NCI-H2171 treated with DMSO at 0.1 percent for 48 hours (cell line): Measurements from ENCODE around the gene DNAH9.

Experiments used
- DNase-seq: peaks from one replicate; lab custom pipeline; 2025; lab: John Stamatoyannopoulos, UW

Gene DNAH9

DNA sequence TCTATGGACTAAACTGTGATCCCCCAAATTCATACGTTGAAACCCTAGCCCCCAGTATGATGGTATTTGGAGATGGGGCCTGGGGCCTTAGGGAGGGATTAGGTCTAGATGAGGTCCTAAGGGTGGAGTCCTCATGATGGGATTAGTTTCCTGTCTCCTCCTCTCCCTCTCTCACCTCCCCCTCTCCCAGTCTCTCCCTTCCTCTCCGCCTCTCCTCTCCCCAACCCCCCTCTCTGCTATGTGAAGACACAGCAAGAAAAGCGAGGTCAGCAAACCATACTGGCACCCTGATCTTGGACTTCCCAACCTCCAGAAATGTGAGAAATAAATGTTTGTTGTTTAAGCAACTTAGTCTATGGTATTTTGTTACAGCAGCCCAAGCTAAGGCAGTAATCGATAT lies 383.6 kb downstream of the DNAH9 start:
- DNase-seq = no peak

DNA sequence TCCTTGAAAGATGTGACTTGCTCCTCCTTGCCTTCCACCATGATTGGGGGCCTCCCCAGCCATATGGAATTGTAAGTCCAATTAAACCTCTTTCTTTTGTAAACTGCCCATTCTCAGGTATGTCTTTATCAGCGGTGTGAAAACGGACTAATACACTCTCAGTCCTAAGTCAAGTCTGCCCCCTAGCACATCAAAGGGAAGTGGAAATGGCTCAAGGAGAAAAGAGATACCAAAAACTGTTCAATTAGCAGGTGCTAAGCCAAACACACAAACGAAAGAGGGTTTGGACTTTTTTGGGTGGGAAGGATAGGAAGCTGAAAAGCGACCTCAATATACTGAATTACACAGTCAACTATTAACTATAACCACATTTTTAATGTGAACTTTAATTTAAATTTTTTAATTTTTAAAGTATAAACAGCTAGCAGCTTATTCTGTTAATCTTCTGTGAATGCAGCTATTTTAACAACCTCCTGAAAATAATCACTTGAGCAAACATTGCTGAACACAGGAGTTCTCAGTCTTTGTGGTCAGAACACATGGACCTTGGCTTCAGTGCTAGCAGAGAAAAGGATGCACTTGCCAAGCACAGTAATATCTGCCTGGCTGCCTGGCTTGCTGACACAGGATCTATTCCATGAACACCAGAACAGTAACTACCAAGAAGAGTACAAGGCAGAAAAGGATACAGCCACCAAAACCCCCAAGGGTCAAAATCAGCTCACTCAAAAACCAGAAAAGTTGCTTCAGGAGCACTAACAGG lies 388.1 kb downstream of the DNAH9 start:
- DNase-seq = no peak

DNA sequence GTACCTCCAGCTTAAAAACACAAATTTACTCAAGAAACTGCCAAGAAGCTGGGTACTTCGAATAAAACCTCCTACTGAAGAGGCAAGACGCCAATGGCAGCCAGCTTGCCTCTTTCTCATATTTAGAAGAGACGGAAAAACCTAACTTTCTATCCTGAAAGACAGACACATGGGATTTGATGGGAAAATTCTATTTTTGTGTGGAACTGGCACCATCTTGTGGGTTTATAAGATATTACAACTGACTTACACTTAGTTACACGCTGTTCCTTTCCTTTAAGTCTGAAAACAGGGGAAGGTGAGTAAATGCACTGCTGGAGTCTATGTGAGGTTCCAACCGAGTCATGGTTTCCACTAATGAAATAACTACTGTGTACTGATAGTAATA lies 388.7 kb downstream of the DNAH9 start:
- peak; percentile 46 for DNase-seq

DNA sequence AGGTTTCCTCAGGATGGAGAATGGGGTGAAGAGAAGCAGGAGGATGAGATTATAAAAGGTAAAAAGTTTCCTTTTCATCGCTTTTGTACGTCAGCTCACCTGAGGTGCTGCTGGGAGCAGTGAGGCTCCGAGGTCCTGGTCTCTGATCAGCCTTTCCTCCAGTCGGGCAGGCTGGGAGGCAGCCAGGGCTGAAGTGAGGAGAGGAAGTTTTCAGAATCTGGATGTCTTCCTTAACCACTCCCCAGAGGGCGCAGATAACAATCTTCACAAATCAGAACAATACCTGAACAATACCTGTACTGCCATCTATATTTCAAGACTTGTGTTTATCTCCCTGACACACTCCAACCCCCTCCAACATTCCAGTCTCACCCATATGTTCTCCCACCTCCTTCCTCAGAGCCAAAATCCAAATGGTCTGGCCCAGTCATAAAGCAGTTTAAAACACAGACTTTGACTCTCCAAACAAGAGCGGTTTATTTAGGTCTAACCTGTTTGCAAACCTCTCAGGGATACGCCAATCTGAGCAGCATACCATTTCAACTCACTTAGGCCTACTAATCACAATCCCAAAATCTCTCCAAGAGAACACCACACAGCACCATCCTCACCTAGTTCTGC lies 392.2 kb downstream of the DNAH9 start:
- no peak for DNase-seq

DNA sequence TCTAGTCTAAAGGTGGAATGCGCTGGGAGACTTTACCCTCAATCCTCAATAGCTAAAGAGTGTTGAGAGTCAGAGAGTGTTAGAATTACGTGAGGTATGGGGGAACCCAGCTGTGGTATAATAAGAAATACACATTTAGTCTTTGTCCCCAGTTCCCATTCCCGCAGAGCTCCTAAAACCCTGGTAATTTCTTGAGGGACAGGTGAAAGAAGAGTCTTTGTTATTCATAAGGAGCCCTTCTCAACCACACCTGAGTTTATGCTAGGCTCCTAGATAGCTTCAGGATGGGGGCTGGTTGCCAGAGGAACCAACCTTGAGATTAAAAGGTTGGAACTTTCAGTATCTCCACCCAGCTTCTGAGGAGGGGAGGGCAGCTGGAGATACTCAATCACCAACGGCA lies 393.2 kb downstream of the DNAH9 start:
- no peak for DNase-seq

DNA sequence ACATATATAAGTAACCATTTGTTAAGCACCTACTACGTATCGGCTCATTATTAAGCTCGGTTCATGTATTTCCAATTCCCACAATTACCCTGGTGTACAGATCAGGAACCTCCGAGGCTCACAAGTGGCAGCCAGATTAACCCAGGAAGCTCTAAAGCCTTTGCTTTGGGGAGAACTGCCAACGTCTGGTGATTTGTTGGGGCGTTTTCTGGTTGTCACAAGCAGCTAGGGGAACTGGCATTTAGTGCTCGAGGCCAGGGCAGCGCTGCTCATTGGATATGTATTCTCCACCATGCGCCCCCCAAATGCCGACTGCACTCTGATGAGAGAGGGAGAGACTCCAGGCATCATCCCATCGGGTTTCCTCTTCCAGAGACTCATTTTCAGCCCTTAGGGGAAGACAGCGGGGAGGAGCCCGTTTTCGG lies 398.5 kb downstream of the DNAH9 start:
- peak; percentile 54 for DNase-seq

DNA sequence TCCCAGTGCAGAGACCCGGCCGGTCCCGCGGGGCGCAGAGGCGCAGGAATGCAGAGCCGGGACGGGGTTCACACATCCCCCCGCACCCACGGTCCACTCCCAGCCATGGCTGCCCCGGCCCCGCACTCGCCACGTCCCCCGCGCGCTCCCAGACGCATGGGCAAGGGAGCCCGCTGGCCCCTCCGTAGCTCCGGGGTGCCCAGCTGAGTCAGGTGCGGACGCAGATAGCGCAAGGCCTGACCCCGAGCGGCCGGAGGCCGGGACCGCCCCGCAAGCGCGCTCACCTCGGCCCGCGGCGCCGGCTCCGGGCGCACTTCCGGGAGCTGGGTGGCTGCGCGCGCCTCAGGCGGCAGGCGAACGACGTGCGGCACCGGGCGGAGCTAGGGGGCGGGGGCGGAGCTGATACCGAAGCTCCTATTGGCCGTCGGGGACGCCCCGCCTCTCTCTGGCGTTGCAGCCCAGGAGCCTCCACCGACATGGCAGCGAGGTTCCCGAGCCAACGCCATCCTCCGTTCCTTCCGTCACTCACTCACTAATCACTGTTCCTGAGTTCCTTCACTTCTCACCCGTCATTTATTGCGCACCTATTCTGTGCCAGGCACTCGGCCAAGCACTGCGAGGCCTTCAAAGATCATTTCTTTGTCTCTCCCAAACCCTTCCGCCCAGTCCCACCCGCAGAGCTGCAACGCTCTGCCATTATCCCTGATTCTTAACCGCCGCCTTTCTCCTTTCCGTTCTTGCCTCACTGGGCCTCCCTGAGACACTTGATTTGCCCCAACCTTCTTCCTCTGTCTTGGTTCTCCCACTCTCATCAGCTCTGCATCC lies 399.1 kb downstream of the DNAH9 start, which contains the start of gene ZNF18:
TSS of gene ZNF18 (minus strand) at position 329 of the 825 bp plus-strand sequence. CDS start 4,646 bp downstream, outside the sequence.
- peak; percentile 91 for DNase-seq

DNA sequence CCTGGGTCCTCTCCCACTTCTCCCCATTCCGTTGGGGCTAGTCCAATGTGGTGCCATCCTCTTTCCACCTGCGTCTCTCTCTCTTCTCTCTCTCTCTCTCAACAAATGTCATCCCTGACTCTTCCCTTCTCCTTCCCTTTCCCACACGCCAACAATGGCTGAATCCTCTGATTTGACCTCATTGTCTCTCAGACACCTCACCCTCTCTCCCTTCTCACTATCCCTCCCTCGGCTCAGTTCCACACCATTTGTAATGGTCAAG lies 399.6 kb downstream of the DNAH9 start:
- DNase-seq = no peak

DNA sequence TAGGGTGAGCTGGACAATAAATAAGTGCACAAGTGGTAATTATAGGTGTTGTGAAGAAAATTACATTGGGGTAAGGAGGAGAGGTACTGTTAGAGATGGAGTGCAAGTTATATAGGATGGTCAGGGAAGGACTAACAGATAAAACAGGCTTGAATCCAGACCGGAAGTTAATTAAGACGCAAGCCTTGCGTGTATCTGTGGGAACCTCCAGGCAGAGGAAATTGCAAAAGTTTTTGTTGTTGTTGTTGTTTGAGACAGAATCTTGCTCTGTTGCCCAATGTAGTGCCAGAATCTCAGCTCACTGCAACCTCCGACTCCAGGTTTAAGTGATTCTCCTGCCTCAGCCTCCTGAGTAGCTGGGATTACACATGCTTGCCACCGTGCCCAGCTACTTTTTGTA lies 401.4 kb downstream of the DNAH9 start:
- DNase-seq = no peak

DNA sequence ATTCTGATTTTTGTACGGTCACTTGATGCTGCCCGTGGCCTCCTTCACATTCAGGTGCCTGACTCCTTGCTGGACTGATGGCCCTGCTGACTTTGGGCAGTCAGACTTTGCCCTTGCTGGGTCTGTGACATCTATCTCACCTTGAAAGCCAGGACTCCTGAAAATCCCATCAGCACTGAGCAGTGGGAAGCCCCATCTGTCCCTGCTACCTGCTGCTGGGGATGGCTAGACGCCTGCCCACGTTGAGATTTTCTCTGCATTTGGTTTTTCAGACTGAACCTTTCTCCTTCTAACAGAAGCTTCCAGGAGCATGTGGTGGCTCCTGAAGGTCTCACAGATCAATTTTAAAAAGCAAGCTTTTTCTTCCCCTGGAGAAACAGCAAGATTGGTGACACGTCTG lies 409.2 kb downstream of the DNAH9 start:
- no peak for DNase-seq
